GM13977 (cell line): ENCODE measurements around the gene GPR78.

Experiments
- DNase-seq: peaks from one replicate; pipeline ENCODE4 v3.0.0; 2012; ENCODE audit warnings: low spot score
- CTCF ChIP-seq: IDR thresholded peaks from 2 replicates; pipeline ENCODE4 v1.5.1; 2012; ENCODE audit warnings: mild to moderate bottlenecking, control low read depth; ENCODE audit not compliant: insufficient read depth; ENCODE audit errors: extremely low read depth, missing control alignments
- in situ Hi-C: fragments of 300-500 bp; cut with MboI; formaldehyde crosslinking; loops from one replicate; pipeline ENCODE4 v1.12.0; 2022; ENCODE audit warnings: low sequenced_read_pairs, low pct_unique_long_range_greater_than_20kb, mixed read lengths, inconsistent platforms; ENCODE audit not compliant: unreplicated experiment

The GPR78 gene

GRCh38 chr4:8601556-8601955 lies 21.4 kb downstream of the GPR78 start:
- in situ Hi-C loops = no loop called here
- no peak for DNase-seq
- TF ChIP-seq CTCF = no peak

DNA sequence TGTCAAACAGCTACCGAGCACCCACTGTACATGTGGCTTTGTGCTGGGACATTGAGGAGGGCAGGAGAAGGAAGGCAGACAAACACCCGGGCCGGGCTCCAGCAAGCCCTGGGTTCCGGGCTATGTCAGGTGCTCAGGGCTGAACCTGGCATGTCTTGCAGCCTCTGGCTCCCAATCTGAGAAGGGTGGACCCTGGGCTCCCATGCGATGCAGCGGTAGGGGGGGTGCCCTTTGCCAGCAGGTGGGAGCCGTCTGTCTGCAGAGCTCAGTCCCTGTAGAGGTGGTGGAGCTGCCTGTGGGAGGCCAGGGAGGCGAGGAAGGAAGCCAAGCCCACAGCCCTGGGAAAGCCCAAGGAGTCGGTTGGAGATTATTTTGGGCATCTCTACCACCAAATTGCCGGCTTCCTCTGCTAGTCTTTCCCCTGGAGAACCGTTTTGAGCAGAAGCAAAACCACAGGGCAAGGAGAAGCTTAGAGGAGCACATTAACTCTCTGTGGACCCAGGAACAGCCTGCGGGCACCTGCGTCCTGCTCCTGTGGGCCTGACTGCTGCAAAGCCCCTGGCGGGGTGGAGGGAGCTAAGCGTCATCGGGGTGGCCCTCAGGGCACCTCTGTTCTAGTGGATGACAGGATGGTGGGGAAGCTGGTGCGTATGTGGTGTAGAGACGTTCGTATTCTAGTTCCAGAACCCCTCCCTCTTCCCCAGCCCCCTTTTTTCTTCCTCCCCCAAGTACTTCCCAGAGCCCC lies 22.7 kb downstream of the GPR78 start:
- TF ChIP-seq CTCF = no peak
- in situ Hi-C loops = no loop called here
- no peak for DNase-seq

DNA sequence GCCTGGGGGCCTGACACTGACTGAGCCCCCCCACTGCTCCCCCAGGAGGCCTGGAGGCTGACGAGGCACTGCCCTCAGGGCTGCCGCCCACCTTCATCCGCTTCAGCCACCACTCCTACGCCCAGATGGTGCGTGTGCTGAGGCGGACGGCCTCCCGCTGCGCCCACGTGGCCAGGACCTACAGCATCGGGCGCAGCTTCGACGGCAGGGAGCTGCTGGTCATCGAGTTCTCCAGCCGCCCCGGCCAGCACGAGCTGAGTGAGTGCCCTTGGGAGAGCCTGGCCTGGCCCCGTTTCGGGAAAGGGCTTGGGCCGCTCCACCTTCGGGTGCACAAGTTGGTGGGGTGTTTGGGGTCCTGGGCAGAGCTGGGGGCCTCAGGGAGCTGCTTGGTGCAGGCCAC lies 23.7 kb downstream of the GPR78 start:
- in situ Hi-C loops = no loop called here
- no peak for TF ChIP-seq CTCF

GRCh38 chr4:8605289-8605688 lies 25.1 kb downstream of the GPR78 start:
- in situ Hi-C loops = no loop called here
- DNase-seq = no peak
- no peak for TF ChIP-seq CTCF

More for the DNA sequence above, 23.7 kb downstream of the GPR78 start:
- DNase-seq = no peak

GRCh38 chr4:8606476-8606875 lies 26.3 kb downstream of the GPR78 start:
- no peak for TF ChIP-seq CTCF
- no peak for DNase-seq
- in situ Hi-C loops = no loop called here

- in situ Hi-C loops = no loop called here
- DNase-seq = no peak
- TF ChIP-seq CTCF = no peak
These were observed 26.8 kb downstream of the GPR78 start for GRCh38 chr4:8606966-8607365.
